HepG2 (cell line): Measurements from ENCODE around the gene POMGNT2. TPM values are rescaled to one million over a fixed set of nuclear protein-coding genes. Genes with fewer than 3 reads are reported as not detected.
"Not testable (repeated sequence)": the region's sequence is repeated elsewhere in the genome, so short reads cannot be mapped to it uniquely, and the experiment has no call there.

Experiments used
- ATAC-seq: fragments of 200-7000 bp; cut with Tn5 transposase; 3 replicates; pipeline ENCODE4 v1.9.1; 2020; ENCODE audit warnings: mild to moderate bottlenecking, moderate library complexity
- BruUV-seq: library from RNA; stranded (reverse); fragments of 400-500 nt; replicated peaks from 2 replicates; lab custom pipeline; 2021; lab: Mats Ljungman, UMichigan
- CTCF ChIA-PET: fragments of 300-600 bp; formaldehyde crosslinking; extraction: SDS; loops from one replicate; lab custom pipeline; 2021; ENCODE audit warnings: low total read pairs, inconsistent platforms, low intra/inter-chr PET ratio; lab: Yijun Ruan, JAX
- POLR2A ChIA-PET: fragments of 350-600 bp; sonication (Branson Sonifier 250); formaldehyde crosslinking; loops from one replicate; lab custom pipeline; 2020; ENCODE audit warnings: antibody characterized with exemption, inconsistent platforms; lab: Yijun Ruan, JAX
- DNase-seq: peaks from one replicate; pipeline ENCODE4 v3.0.0-alpha.2; 2015; ENCODE audit warnings: low spot score
- FAIRE-seq: peaks from 3 replicates; lab custom pipeline; 2011; peaks lifted over from hg19 to GRCh38; lab: Jason Lieb, UNC
- H2AFZ ChIP-seq: one replicate; pipeline ENCODE4 v1.6.1; 2011; ENCODE audit warnings: low read length, inconsistent platforms
- H3K27ac ChIP-seq: fragments of 300-600 bp; 3 replicates; pipeline ENCODE4 v1.8.0; 2011; ENCODE audit warnings: mixed run types, mild to moderate bottlenecking, mixed read lengths, low read length, inconsistent platforms; ENCODE audit not compliant: insufficient read depth; ENCODE audit errors: extremely low read length
- H3K27me3 ChIP-seq, 2 experiments: fragments of 200-600 bp in 1 of 2; 2 replicates in 1 of 2; 3 replicates in 1 of 2; pipeline versions ENCODE4 v1.6.0 to v1.8.0; 2011; ENCODE audit warnings: low read length in 2 of 2, mild to moderate bottlenecking in 2 of 2, moderate library complexity in 2 of 2, inconsistent platforms in 1 of 2; ENCODE audit not compliant: insufficient read depth in 2 of 2, control insufficient read depth in 1 of 2
- H3K36me3 ChIP-seq, 2 experiments: fragments of 200-600 bp in 1 of 2; replicated peaks in 1 of 2; 2 replicates in 1 of 2; 3 replicates in 1 of 2; pipeline versions ENCODE4 v1.5.1 to v1.8.0; 2011; ENCODE audit warnings: low read length in 2 of 2, inconsistent platforms in 1 of 2; ENCODE audit not compliant: insufficient read depth in 2 of 2, control insufficient read depth in 1 of 2
- H3K4me1 ChIP-seq: 2 replicates; pipeline ENCODE4 v1.5.1; 2012; ENCODE audit warnings: low read length, inconsistent platforms; ENCODE audit not compliant: insufficient read depth
- H3K4me2 ChIP-seq: 2 replicates; pipeline ENCODE4 v1.6.0; 2011; ENCODE audit warnings: low read depth, low read length, inconsistent platforms
- H3K4me3 ChIP-seq, 3 experiments: fragments of 200-600 bp in 1 of 3; sonication (generic), shearing (Covaris generic) in 1 of 3; replicated peaks in 1 of 3; 2 replicates each; pipeline ENCODE4 v1.5.1; 2011 to 2016; ENCODE audit warnings: low read length in 3 of 3, inconsistent platforms in 2 of 3, low read depth in 2 of 3, mild to moderate bottlenecking in 2 of 3, control low read depth in 1 of 3, mixed read lengths in 1 of 3; ENCODE audit not compliant: insufficient read depth in 1 of 3
- H3K79me2 ChIP-seq: one replicate; pipeline ENCODE4 v1.6.1; 2011; ENCODE audit warnings: low read length, inconsistent platforms; ENCODE audit not compliant: insufficient read depth
- H3K9ac ChIP-seq: 2 replicates; pipeline ENCODE4 v1.6.0; 2011; ENCODE audit warnings: mild to moderate bottlenecking, low read depth, low read length, inconsistent platforms; ENCODE audit not compliant: insufficient read depth
- H3K9me3 ChIP-seq: 2 replicates; pipeline ENCODE4 v1.5.1; 2012; ENCODE audit warnings: mild to moderate bottlenecking, low read length
- H4K20me1 ChIP-seq: 2 replicates; pipeline ENCODE4 v1.6.0; 2011; ENCODE audit warnings: inconsistent platforms, mild to moderate bottlenecking, low read length, moderate library complexity; ENCODE audit not compliant: insufficient read depth
- GFI1 ChIP-seq: sonication (generic); formaldehyde crosslinking; IDR thresholded peaks from 2 replicates; pipeline ENCODE4 v1.5.0; 2020; ENCODE audit warnings: missing genetic modification reagents, mild to moderate bottlenecking, borderline replicate concordance
- HNF4A ChIP-seq: sonication (generic); formaldehyde crosslinking; IDR thresholded peaks from 2 replicates; pipeline ENCODE4 v1.4.0; 2020; ENCODE audit warnings: missing genetic modification reagents
- MAF1 ChIP-seq: sonication (generic); formaldehyde crosslinking; IDR thresholded peaks from 2 replicates; pipeline ENCODE4 v1.5.0; 2020; ENCODE audit warnings: missing genetic modification reagents, borderline replicate concordance
- MATR3 ChIP-seq: sonication (generic); formaldehyde crosslinking; IDR thresholded peaks from 2 replicates; pipeline ENCODE4 v1.4.0; 2020; ENCODE audit warnings: missing genetic modification reagents
- MBD4 ChIP-seq: IDR thresholded peaks from 2 replicates; pipeline ENCODE4 v1.6.1; 2012; ENCODE audit warnings: low read length, inconsistent platforms, borderline replicate concordance
- RARG ChIP-seq: sonication (generic); formaldehyde crosslinking; IDR thresholded peaks from 2 replicates; pipeline ENCODE4 v1.4.0; 2020; ENCODE audit warnings: low read depth, mild to moderate bottlenecking, missing genetic modification reagents
- RFXANK ChIP-seq: IDR thresholded peaks from 2 replicates; pipeline ENCODE4 v1.6.1; 2016
- RNF2 ChIP-seq: fragments of 450-650 bp; conservative IDR thresholded peaks from 2 replicates; pipeline ENCODE4 v1.6.1; 2016; ENCODE audit warnings: low read depth
- SAFB2 ChIP-seq: sonication (generic); formaldehyde crosslinking; IDR thresholded peaks from 2 replicates; pipeline ENCODE4 v1.5.1; 2020; ENCODE audit warnings: missing genetic modification reagents, low read depth, mild to moderate bottlenecking, borderline replicate concordance
- TEAD2 ChIP-seq: sonication (generic); formaldehyde crosslinking; IDR thresholded peaks from 2 replicates; pipeline ENCODE4 v1.9.0; 2021; ENCODE audit warnings: missing genetic modification reagents
- TFAP4 ChIP-seq: sonication (generic); IDR thresholded peaks from 2 replicates; pipeline ENCODE4 v1.6.1; 2016; ENCODE audit warnings: low read depth, borderline replicate concordance
- ZFP41 ChIP-seq: sonication (generic); formaldehyde crosslinking; IDR thresholded peaks from 2 replicates; pipeline ENCODE4 v1.4.0; 2020; ENCODE audit warnings: mild to moderate bottlenecking, missing genetic modification reagents, borderline replicate concordance
- ZNF292 ChIP-seq: sonication (generic); formaldehyde crosslinking; IDR thresholded peaks from 2 replicates; pipeline ENCODE4 v1.8.1; 2022; ENCODE audit warnings: mild to moderate bottlenecking, low read depth, missing genetic modification reagents, borderline replicate concordance
- ZNF563 ChIP-seq: sonication (generic); formaldehyde crosslinking; IDR thresholded peaks from 2 replicates; pipeline ENCODE4 v1.8.0; 2022; ENCODE audit warnings: mild to moderate bottlenecking, moderate library complexity, missing genetic modification reagents
- ZNF644 ChIP-seq: IDR thresholded peaks from 2 replicates; pipeline ENCODE4 v1.6.1; 2016; ENCODE audit warnings: low read depth
- ZNF7 ChIP-seq: IDR thresholded peaks from 2 replicates; pipeline ENCODE4 v1.6.1; 2016; ENCODE audit warnings: missing biosample characterization, missing genetic modification reagents
- ZNF766 ChIP-seq: sonication (generic); formaldehyde crosslinking; IDR thresholded peaks from 2 replicates; pipeline ENCODE4 v1.5.0; 2020; ENCODE audit warnings: missing genetic modification reagents, borderline replicate concordance
- ZNF878 ChIP-seq: sonication (generic); formaldehyde crosslinking; IDR thresholded peaks from 2 replicates; pipeline ENCODE4 v1.8.1; 2023; ENCODE audit warnings: mild to moderate bottlenecking, missing genetic modification reagents, moderate library complexity
- WGBS: methylation state at CpG from one replicate; pipeline ENCODE4 v1.1.6; 2017; ENCODE audit warnings: low lambda C conversion rate; 5-methylcytosine and 5-hydroxymethylcytosine counted together
- in situ Hi-C: cut with HindIII; loops from 2 replicates; pipeline ENCODE4 v1.10.0; 2017; ENCODE audit warnings: low pct_unique_long_range_greater_than_20kb; ENCODE audit not compliant: extremely low pct_ligation_motif_present
- intact Hi-C: fragments of 100-400 bp; cut with micrococcal nuclease; formaldehyde crosslinking; loops from one replicate; pipeline ENCODE4 v1.10.0; 2022; ENCODE audit not compliant: unreplicated experiment
- polyA plus RNA-seq, 8 experiments: library from polyadenylated mRNA; depleted of rRNA in 3 of 8; stranded (reverse) in 7 of 8; unstranded in 1 of 8; fragments of >200 nt; fragmentation: Illumina TruSeq in 4 of 8; extraction: Trizol in 4 of 8; gene quantifications; 2 replicates each; pipeline versions ENCODE4 v1.2.1 to v1.2.3, GENCODE V29; 2011 to 2016; ENCODE audit warnings: low read depth in 4 of 8, missing spikeins in 1 of 8, mixed read lengths in 1 of 8; ENCODE audit not compliant: insufficient read depth in 1 of 8
- total RNA-seq, 5 experiments: library from RNA; depleted of rRNA; stranded (reverse); fragments of >200 nt; fragmentation: Illumina TruSeq; extraction: Trizol; gene quantifications; 2 replicates each; pipeline ENCODE4 v1.2.3, GENCODE V29; 2016; ENCODE audit warnings: low read depth in 1 of 5

Gene POMGNT2
- total and polyA plus RNA-seq, 2 of the 13 experiments (the other 11 are each of a cell fraction or from before 2014, with no cell fraction given) = 10.5 to 12.4 TPM

- H3K9me3 ChIP-seq, BruUV-seq, H3K27me3 ChIP-seq, H3K79me2 ChIP-seq, in situ Hi-C loops, ATAC-seq, H3K27ac ChIP-seq, FAIRE-seq, H2AFZ ChIP-seq, intact Hi-C loops, H3K4me2 ChIP-seq, H3K4me3 ChIP-seq, H3K4me1 ChIP-seq, H3K36me3 ChIP-seq, POLR2A ChIA-PET, CTCF ChIA-PET, H3K9ac ChIP-seq, DNase-seq, H4K20me1 ChIP-seq: not testable (repeated sequence)
These were observed 60.8 kb downstream of the POMGNT2 start for GRCh38 chr3:43045079-43045478.

GRCh38 chr3:43043793-43044192 lies 62.1 kb downstream of the POMGNT2 start:
- H3K9me3 ChIP-seq = no peaks in the 10 kb centered on the region
- no peak overlapping the region for H3K27ac ChIP-seq
- WGBS = 30% methylated on average over 2 of the region's 2 CpGs

More at GRCh38 chr3:43043793-43044192, 62.1 kb downstream of the POMGNT2 start:
- no peak overlapping the region for H2AFZ ChIP-seq
- H4K20me1 ChIP-seq = no peaks in the 10 kb centered on the region
- POLR2A ChIA-PET = no interaction called here
- no peaks in the 10 kb centered on the region for H3K36me3 ChIP-seq
- no peak overlapping the region for H3K9ac ChIP-seq
- in situ Hi-C loops = no loop called here
- H3K4me1 ChIP-seq = no peaks in the 10 kb centered on the region
- CTCF ChIA-PET = no interaction called here
- no peak overlapping the region for H3K4me3 ChIP-seq
- FAIRE-seq (no peak), ATAC-seq (no peak), DNase-seq (no peak)
- H3K4me2 ChIP-seq = no peak overlapping the region
- no peaks in the 10 kb centered on the region for H3K27me3 ChIP-seq
- BruUV-seq = no TSS peak
- no peaks in the 10 kb centered on the region for H3K79me2 ChIP-seq
- intact Hi-C loops = no loop called here
- no peak for TF ChIP-seq SAFB2 (CRISPR knock-in tag)
- TF ChIP-seq HNF4A (CRISPR knock-in tag) = no peak
- no peak for TF ChIP-seq ZNF644 (CRISPR knock-in tag)
- TF ChIP-seq TFAP4 = no peak
- no peak for TF ChIP-seq MATR3
- TF ChIP-seq GFI1 (CRISPR knock-in tag) = no peak
- no peak for TF ChIP-seq ZNF878
- no peak for TF ChIP-seq MBD4
- no peak for TF ChIP-seq MAF1
- TF ChIP-seq TEAD2 = no peak
- TF ChIP-seq RARG (CRISPR knock-in tag) = no peak
- TF ChIP-seq RFXANK (CRISPR knock-in tag) = no peak
- TF ChIP-seq ZNF766 (CRISPR knock-in tag) = no peak
- no peak for TF ChIP-seq RNF2
- TF ChIP-seq ZNF7 (CRISPR knock-in tag) = no peak
- no peak for TF ChIP-seq ZFP41 (CRISPR knock-in tag)
- no peak for TF ChIP-seq ZNF292 (CRISPR knock-in tag)
- TF ChIP-seq ZNF563 (CRISPR knock-in tag) = no peak
